Nephron (organoid): ENCODE measurements around the gene MAGI1.
A peak's percentile ranks its signal among the peaks of the same experiment; 100 is the strongest.

Experiments
- H3K27ac Mint-ChIP-seq, 3 experiments: 2 replicates each; pipeline ENCODE4 v1.8.0; 2020; ENCODE audit warnings: mixed read lengths in 3 of 3, mild to moderate bottlenecking in 2 of 3, moderate library complexity in 1 of 3
- H3K27me3 Mint-ChIP-seq: 2 replicates; pipeline ENCODE4 v1.8.0; 2021; ENCODE audit warnings: low read depth, mild to moderate bottlenecking, moderate library complexity, mixed read lengths
- H3K36me3 Mint-ChIP-seq: 2 replicates; pipeline ENCODE4 v1.8.0; 2020; ENCODE audit warnings: low read depth, mixed read lengths
- H3K4me1 Mint-ChIP-seq: 2 replicates; pipeline ENCODE4 v1.8.0; 2020; ENCODE audit warnings: mixed read lengths
- H3K4me3 Mint-ChIP-seq, 3 experiments: 2 replicates each; pipeline ENCODE4 v1.8.0; 2020; ENCODE audit warnings: mild to moderate bottlenecking in 3 of 3, mixed read lengths in 3 of 3, moderate library complexity in 2 of 3
- H3K9me3 Mint-ChIP-seq: 2 replicates; pipeline ENCODE4 v1.8.0; 2020; ENCODE audit warnings: mixed read lengths
- TF ChIP-seq, protein P1 (sequence below), 3 experiments: fragments of 200-600 bp; sonication (generic); IDR thresholded peaks; one replicate each; pipeline ENCODE4 v1.5.0; 2021; ENCODE audit warnings: antibody characterized with exemption in 3 of 3; ENCODE audit not compliant: unreplicated experiment in 3 of 3

Gene MAGI1

GRCh38 chr3:65732051-65732935, 306.4 kb downstream of the MAGI1 start:
- Mint-ChIP-seq H3K36me3 (no peaks in the 10 kb centered on the region), H3K9me3 (no peaks in the 10 kb centered on the region), H3K4me3 (peak overlapping the region in 1 of 3 experiments; percentile 10), H3K27me3 (no peaks in the 10 kb centered on the region), H3K4me1 (peaks cover 65% of the 10 kb centered on the region), H3K27ac (peak overlapping the region; percentile 68 to 70 (median 69))
- TF ChIP-seq, protein P1, sequence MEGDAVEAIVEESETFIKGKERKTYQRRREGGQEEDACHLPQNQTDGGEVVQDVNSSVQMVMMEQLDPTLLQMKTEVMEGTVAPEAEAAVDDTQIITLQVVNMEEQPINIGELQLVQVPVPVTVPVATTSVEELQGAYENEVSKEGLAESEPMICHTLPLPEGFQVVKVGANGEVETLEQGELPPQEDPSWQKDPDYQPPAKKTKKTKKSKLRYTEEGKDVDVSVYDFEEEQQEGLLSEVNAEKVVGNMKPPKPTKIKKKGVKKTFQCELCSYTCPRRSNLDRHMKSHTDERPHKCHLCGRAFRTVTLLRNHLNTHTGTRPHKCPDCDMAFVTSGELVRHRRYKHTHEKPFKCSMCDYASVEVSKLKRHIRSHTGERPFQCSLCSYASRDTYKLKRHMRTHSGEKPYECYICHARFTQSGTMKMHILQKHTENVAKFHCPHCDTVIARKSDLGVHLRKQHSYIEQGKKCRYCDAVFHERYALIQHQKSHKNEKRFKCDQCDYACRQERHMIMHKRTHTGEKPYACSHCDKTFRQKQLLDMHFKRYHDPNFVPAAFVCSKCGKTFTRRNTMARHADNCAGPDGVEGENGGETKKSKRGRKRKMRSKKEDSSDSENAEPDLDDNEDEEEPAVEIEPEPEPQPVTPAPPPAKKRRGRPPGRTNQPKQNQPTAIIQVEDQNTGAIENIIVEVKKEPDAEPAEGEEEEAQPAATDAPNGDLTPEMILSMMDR (IDR thresholded peaks at IDR 0.05; ENCODE audit: unreplicated experiment in 3 of 3): peak; percentile 73 to 87 (median 76)

GRCh38 chr3:65730449-65730848, 308.3 kb downstream of the MAGI1 start:
- no peaks in the 10 kb centered on the region for H3K9me3 Mint-ChIP-seq
- H3K4me1 Mint-ChIP-seq: peaks cover 78% of the 10 kb centered on the region
- no peaks in the 10 kb centered on the region for H3K27me3 Mint-ChIP-seq
- TF ChIP-seq, protein P1 (IDR thresholded peaks at IDR 0.05; ENCODE audit: unreplicated experiment in 3 of 3): no peak
- peak overlapping the region; percentile 85 to 96 (median 92) for H3K27ac Mint-ChIP-seq
- no peak overlapping the region for H3K4me3 Mint-ChIP-seq
- H3K36me3 Mint-ChIP-seq: no peaks in the 10 kb centered on the region

DNA sequence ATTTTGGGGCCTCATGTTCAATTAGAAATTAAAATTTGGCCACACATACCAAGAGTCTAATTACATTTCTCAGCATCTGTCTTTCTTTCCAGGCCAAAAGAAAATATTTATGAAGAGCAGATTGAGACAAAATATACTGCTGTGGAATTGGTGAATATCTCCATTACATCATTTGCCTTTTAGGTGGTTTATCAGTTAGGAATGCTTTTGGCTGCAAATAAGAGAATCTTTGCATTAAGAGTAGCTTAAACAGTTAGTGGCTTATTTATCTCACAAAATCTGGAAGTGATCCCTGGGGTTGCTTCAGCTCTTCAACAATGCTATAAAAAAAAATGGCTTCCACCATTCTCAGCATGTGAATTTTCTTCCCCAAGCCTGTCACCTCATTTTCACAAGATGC, 308.7 kb downstream of the MAGI1 start:
- Mint-ChIP-seq H3K27me3 (no peaks in the 10 kb centered on the region), H3K27ac (peak overlapping the region; percentile 85 to 96 (median 92)), H3K4me3 (peak overlapping the region in 1 of 3 experiments; percentile 4)

GRCh38 chr3:65729555-65729954, 309.2 kb downstream of the MAGI1 start:
- TF ChIP-seq, protein P1 (IDR thresholded peaks at IDR 0.05; ENCODE audit: unreplicated experiment in 3 of 3): no peak
- Mint-ChIP-seq H3K27ac (peak overlapping the region; percentile 85 to 96 (median 92)), H3K27me3 (no peaks in the 10 kb centered on the region), H3K4me3 (peak overlapping the region in 1 of 3 experiments; percentile 4), H3K36me3 (peaks cover 1% of the 10 kb centered on the region), H3K9me3 (no peaks in the 10 kb centered on the region), H3K4me1 (peaks cover 76% of the 10 kb centered on the region)

More for the DNA sequence above, 308.7 kb downstream of the MAGI1 start:
- H3K9me3 Mint-ChIP-seq: no peaks in the 10 kb centered on the region
- no peaks in the 10 kb centered on the region for H3K36me3 Mint-ChIP-seq
- peaks cover 75% of the 10 kb centered on the region for H3K4me1 Mint-ChIP-seq
- TF ChIP-seq, protein P1 (IDR thresholded peaks at IDR 0.05; ENCODE audit: unreplicated experiment in 3 of 3): no peak

- H3K9me3 Mint-ChIP-seq: no peaks in the 10 kb centered on the region
- no peaks in the 10 kb centered on the region for H3K27me3 Mint-ChIP-seq
- TF ChIP-seq, protein P1 (IDR thresholded peaks at IDR 0.05; ENCODE audit: unreplicated experiment in 3 of 3): no peak
- peak overlapping the region in 1 of 3 experiments; percentile 8 for H3K4me3 Mint-ChIP-seq
- H3K36me3 Mint-ChIP-seq: peaks cover 3% of the 10 kb centered on the region
- H3K27ac Mint-ChIP-seq: peak overlapping the region; percentile 78 to 86 (median 85)
- H3K4me1 Mint-ChIP-seq: peaks cover 68% of the 10 kb centered on the region
Measured at GRCh38 chr3:65728138-65728537, 310.6 kb downstream of the MAGI1 start.
